Liver (tissue), 3 donors: ENCODE results near the gene IQCE.

ENCODE experiments used
- ATF3 ChIP-seq: IDR thresholded peaks from 2 replicates; pipeline ENCODE4 v1.6.1; 2016; ENCODE audit warnings: antibody characterized with exemption
- EGR1 ChIP-seq, 2 donors: IDR thresholded peaks; 2 replicates each; pipeline ENCODE4 v1.6.1; 2016 to 2018; ENCODE audit warnings: antibody characterized with exemption in 2 of 2, low read depth in 2 of 2
- FOXA1 ChIP-seq: IDR thresholded peaks from 2 replicates; pipeline ENCODE4 v1.6.1; 2016; ENCODE audit warnings: antibody characterized with exemption
- JUND ChIP-seq, 2 donors: IDR thresholded peaks; 2 replicates each; pipeline ENCODE4 v1.6.1; 2016; ENCODE audit warnings: antibody characterized with exemption in 2 of 2
- MAX ChIP-seq: IDR thresholded peaks from 2 replicates; pipeline ENCODE4 v1.6.1; 2016; ENCODE audit warnings: antibody characterized with exemption
- RAD21 ChIP-seq, 2 donors: IDR thresholded peaks; 2 replicates each; pipeline ENCODE4 v1.6.1; 2016; ENCODE audit warnings: antibody characterized with exemption in 2 of 2, mild to moderate bottlenecking in 2 of 2
- RXRA ChIP-seq, 2 donors: IDR thresholded peaks; 2 replicates each; pipeline ENCODE4 v1.6.1; 2017 to 2018; ENCODE audit warnings: antibody characterized with exemption in 2 of 2, mild to moderate bottlenecking in 1 of 2
- SP1 ChIP-seq: IDR thresholded peaks from 2 replicates; pipeline ENCODE4 v1.6.1; 2018; ENCODE audit warnings: antibody characterized with exemption, mild to moderate bottlenecking
- TAF1 ChIP-seq: conservative IDR thresholded peaks from 2 replicates; pipeline ENCODE4 v1.6.1; 2016; ENCODE audit warnings: antibody characterized with exemption, mild to moderate bottlenecking
- YY1 ChIP-seq: IDR thresholded peaks from 2 replicates; pipeline ENCODE4 v1.6.1; 2016; ENCODE audit warnings: antibody characterized with exemption, mild to moderate bottlenecking
- TF ChIP-seq, protein P1 (sequence below): fragments of 150-350 bp; IDR thresholded peaks from 2 replicates; pipeline ENCODE4 v1.5.1; 2017; ENCODE audit warnings: improper control_type of control experiment, low read depth, low read length; ENCODE audit not compliant: missing input control
- TF ChIP-seq, protein P2 (sequence below): IDR thresholded peaks from 2 replicates; pipeline ENCODE4 v1.6.1; 2016; ENCODE audit warnings: antibody characterized with exemption, mild to moderate bottlenecking
- donor health status: healthy.
- donor health status: healthy.

DNA sequence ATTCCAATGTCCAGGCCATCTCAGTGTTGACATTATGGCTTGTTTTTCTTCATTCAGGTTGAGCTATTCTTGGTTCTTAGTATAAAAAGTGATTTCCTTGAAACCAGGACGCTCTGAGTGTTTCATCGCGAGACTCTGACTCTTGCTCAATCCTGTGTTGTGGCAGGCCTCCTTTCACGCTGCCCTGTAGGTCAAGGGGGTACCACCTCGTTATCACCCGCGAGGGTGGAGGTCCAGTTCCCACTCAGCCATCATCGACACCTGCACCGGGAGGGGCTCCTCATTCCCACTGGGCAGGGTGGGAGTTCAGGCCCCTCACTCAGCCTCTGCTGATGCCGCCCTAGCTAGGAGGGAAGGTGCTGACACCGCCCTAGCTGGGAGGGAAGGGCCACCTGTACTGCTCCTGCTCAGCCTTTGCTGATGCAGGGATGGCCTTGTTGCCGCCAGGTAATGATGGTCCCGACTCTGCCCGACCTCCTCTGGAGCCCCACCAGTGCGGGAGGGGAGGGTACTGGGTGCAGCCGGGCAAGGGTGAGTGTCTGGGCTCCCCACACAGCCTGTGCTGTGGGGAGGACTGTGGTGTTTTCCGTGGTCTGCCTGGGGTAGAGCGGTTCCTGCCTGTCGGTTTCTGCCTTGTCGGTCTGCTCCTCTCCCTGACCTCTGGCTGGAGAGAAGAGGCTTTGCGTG, 16.4 kb downstream of the IQCE start:
- TF ChIP-seq, protein P1, sequence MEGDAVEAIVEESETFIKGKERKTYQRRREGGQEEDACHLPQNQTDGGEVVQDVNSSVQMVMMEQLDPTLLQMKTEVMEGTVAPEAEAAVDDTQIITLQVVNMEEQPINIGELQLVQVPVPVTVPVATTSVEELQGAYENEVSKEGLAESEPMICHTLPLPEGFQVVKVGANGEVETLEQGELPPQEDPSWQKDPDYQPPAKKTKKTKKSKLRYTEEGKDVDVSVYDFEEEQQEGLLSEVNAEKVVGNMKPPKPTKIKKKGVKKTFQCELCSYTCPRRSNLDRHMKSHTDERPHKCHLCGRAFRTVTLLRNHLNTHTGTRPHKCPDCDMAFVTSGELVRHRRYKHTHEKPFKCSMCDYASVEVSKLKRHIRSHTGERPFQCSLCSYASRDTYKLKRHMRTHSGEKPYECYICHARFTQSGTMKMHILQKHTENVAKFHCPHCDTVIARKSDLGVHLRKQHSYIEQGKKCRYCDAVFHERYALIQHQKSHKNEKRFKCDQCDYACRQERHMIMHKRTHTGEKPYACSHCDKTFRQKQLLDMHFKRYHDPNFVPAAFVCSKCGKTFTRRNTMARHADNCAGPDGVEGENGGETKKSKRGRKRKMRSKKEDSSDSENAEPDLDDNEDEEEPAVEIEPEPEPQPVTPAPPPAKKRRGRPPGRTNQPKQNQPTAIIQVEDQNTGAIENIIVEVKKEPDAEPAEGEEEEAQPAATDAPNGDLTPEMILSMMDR = no peak
- TF ChIP-seq SP1 = no peak
- TF ChIP-seq YY1 = no peak
- no peak for TF ChIP-seq MAX
- TF ChIP-seq FOXA1 = no peak
- TF ChIP-seq TAF1 = no peak
- TF ChIP-seq, protein P2, sequence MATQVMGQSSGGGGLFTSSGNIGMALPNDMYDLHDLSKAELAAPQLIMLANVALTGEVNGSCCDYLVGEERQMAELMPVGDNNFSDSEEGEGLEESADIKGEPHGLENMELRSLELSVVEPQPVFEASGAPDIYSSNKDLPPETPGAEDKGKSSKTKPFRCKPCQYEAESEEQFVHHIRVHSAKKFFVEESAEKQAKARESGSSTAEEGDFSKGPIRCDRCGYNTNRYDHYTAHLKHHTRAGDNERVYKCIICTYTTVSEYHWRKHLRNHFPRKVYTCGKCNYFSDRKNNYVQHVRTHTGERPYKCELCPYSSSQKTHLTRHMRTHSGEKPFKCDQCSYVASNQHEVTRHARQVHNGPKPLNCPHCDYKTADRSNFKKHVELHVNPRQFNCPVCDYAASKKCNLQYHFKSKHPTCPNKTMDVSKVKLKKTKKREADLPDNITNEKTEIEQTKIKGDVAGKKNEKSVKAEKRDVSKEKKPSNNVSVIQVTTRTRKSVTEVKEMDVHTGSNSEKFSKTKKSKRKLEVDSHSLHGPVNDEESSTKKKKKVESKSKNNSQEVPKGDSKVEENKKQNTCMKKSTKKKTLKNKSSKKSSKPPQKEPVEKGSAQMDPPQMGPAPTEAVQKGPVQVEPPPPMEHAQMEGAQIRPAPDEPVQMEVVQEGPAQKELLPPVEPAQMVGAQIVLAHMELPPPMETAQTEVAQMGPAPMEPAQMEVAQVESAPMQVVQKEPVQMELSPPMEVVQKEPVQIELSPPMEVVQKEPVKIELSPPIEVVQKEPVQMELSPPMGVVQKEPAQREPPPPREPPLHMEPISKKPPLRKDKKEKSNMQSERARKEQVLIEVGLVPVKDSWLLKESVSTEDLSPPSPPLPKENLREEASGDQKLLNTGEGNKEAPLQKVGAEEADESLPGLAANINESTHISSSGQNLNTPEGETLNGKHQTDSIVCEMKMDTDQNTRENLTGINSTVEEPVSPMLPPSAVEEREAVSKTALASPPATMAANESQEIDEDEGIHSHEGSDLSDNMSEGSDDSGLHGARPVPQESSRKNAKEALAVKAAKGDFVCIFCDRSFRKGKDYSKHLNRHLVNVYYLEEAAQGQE = no peak
- TF ChIP-seq RAD21 (IDR thresholded peaks at IDR 0.05) = no peak
- TF ChIP-seq ATF3 = no peak
- TF ChIP-seq JUND (IDR thresholded peaks at IDR 0.05) = no peak
- no peak for TF ChIP-seq EGR1 (IDR thresholded peaks at IDR 0.05; ENCODE audit: low read depth in 2 of 2)
- no peak for TF ChIP-seq RXRA (IDR thresholded peaks at IDR 0.05)
